GM23248 (cell line): ENCODE results near the gene MEIG1.
"Not testable (repeated sequence)": the region's sequence is repeated elsewhere in the genome, so short reads cannot be mapped to it uniquely, and the experiment has no call there.

Source experiments
- EZH2 ChIP-seq: fragments of 200-600 bp; sonication (generic); IDR thresholded peaks from 2 replicates; pipeline ENCODE4 v1.6.1; 2018; ENCODE audit warnings: antibody characterized with exemption, mild to moderate bottlenecking; ENCODE audit not compliant: insufficient read depth, poor library complexity, severe bottlenecking
- EZH2phosphoT487 ChIP-seq: fragments of 200-600 bp; sonication (generic); IDR thresholded peaks from 2 replicates; pipeline ENCODE4 v1.6.1; 2018; ENCODE audit warnings: antibody characterized with exemption, moderate library complexity, mild to moderate bottlenecking, low read depth; ENCODE audit not compliant: insufficient read depth

DNA sequence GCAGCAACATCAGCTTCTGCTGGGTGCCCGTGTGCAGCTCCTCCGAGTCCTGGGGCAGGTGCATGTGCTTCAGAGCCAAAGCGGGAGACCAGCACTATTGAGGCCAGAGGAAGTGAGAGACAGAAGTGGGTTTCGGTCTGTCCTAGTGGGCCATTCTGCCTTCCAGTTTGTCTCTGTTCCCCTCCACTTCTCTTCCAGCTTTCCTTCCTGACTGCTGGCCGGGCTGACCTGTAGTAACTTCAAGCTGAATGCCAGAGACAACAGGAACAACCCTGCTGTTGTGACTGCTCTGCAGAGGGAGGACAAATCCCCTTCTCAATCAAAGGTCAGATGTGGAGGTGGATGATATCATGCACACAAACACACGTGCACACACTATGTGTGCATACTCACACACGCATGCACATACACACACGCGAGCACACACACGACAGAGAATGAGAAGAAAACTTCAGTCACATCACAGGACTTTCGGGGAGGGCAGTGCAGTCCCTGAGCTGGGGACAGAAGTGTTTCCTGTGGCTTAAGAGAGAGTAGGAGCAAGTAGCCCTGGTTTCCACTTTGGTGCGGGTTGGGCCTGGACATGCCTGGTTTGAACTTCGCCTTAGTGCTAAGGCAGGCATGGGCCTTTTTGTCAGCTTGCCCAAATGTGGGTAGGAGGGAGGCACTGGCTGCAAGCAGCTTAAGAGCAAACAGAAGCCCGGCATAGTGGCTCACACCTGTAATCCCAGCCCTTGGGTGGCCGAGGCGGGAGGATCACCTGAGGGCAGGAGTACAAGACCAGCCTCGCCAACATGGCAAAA lies 16.8 kb upstream of the MEIG1 start:
- not testable (repeated sequence) for TF ChIP-seq EZH2phosphoT487, EZH2
